ENCODE measurements around the gene ALK.

The ALK gene

DNA sequence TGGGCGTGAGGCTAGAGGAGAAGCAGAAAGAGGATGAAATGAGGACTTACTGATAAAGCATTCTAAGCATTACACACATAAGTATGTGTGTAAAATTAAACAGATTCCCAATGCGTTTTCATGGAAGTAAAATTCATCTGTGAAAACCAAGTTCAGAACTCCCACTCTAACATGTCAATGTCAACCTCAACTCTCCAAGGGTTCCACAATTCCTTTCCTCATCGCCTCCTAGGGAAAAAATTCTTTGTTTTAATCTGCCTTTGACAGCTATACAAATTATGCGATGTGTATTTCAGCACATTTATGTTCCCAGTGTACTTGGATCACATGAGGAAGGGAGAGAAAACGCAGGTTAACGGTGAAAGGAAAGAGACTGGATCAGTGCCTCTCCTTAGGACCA lies 729.6 kb downstream of the ALK start:
- H3K27ac ChIP-seq (ENCODE audit: low read depth, low read length) = no peak overlapping the region
- H3K4me3 ChIP-seq (ENCODE audit: low read length) = no peak overlapping the region
- H3K27me3 ChIP-seq (ENCODE audit: control insufficient read depth, insufficient read depth, low read length) = no peaks in the 10 kb centered on the region
- H3K36me3 ChIP-seq (ENCODE audit: control insufficient read depth, insufficient read depth, low read length) = no peaks in the 10 kb centered on the region
- no peaks in the 10 kb centered on the region for H3K4me1 ChIP-seq (ENCODE audit: control insufficient read depth, insufficient read depth, low read length)
- H3K9ac ChIP-seq (ENCODE audit: low read length) = no peak overlapping the region

DNA sequence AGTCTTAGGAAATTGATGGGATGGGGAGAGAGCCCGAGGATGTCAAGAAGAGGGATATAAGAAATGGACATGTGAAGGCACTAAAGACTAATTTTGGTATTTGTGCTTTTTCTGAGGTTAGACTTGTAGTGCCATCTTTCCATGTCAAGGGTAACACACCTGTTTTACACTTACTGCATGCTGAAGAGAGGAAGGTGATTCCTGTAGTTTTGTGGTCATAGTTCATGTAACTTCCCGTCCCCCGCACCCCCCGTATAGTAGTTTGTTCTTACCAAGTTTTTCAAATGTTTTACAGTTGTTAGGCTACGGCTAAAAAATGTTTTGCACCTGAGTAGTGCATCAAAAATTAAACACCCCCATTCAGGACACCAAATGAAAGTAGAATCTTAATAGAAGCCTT lies 732.3 kb downstream of the ALK start:
- no peaks in the 10 kb centered on the region for H3K27me3 ChIP-seq (ENCODE audit: control insufficient read depth, insufficient read depth, low read length)

DNA sequence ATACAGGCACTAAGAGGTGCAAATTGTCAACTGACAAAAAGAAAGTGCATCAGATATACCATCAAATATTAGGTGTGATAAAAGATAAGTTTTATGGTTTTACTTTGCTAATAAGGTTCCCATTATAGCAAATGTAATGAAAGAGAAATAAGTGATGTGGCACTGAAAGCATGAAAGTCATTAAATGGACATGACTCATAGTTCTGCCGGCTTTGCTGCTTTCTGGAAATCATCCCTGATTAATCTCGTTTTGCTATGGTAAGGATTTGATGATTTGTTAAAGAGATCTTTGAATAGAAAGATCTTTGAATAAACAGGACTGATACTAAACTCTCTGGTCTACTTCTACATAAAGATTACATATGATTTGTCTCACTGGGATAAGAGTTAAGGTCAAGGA lies 733.5 kb downstream of the ALK start:
- H3K36me3 ChIP-seq (ENCODE audit: control insufficient read depth, insufficient read depth, low read length) = no peaks in the 10 kb centered on the region
- no peaks in the 10 kb centered on the region for H3K27me3 ChIP-seq (ENCODE audit: control insufficient read depth, insufficient read depth, low read length)
- H3K4me1 ChIP-seq (ENCODE audit: control insufficient read depth, insufficient read depth, low read length) = no peaks in the 10 kb centered on the region
- no peak overlapping the region for H3K4me3 ChIP-seq (ENCODE audit: low read length)
- no peak overlapping the region for H3K27ac ChIP-seq (ENCODE audit: low read depth, low read length)
- no peak overlapping the region for H3K9ac ChIP-seq (ENCODE audit: low read length)

More for the DNA sequence above, 732.3 kb downstream of the ALK start:
- Histone ChIP-seq H3K9ac (ENCODE audit: low read length) (no peak overlapping the region), H3K4me3 (ENCODE audit: low read length) (no peak overlapping the region), H3K36me3 (ENCODE audit: control insufficient read depth, insufficient read depth, low read length) (no peaks in the 10 kb centered on the region), H3K27ac (ENCODE audit: low read depth, low read length) (no peak overlapping the region), H3K4me1 (ENCODE audit: control insufficient read depth, insufficient read depth, low read length) (no peaks in the 10 kb centered on the region)

DNA sequence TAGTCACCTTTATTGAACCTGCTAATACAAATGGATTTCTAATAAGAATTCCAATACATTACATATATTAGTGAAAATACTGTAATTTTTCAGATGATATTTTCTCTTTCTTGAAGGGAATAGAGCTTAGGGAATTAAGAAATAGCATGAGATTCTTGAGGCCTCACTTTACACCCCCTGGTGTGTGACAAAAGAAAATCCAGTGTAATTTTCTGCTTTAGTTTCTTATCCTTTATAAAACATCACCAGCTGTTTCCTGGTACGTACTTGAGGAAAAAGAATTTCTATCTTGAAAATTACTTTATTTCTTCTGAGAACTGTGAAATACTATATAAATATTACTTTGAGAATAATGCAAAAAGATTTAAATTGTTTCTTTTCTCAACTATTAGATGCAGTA lies 734.6 kb downstream of the ALK start:
- no peak overlapping the region for H3K27ac ChIP-seq (ENCODE audit: low read depth, low read length)
- H3K9ac ChIP-seq (ENCODE audit: low read length) = no peak overlapping the region
- H3K36me3 ChIP-seq (ENCODE audit: control insufficient read depth, insufficient read depth, low read length) = no peaks in the 10 kb centered on the region
- H3K27me3 ChIP-seq (ENCODE audit: control insufficient read depth, insufficient read depth, low read length) = no peaks in the 10 kb centered on the region
- no peaks in the 10 kb centered on the region for H3K4me1 ChIP-seq (ENCODE audit: control insufficient read depth, insufficient read depth, low read length)
- H3K4me3 ChIP-seq (ENCODE audit: low read length) = no peak overlapping the region

DNA sequence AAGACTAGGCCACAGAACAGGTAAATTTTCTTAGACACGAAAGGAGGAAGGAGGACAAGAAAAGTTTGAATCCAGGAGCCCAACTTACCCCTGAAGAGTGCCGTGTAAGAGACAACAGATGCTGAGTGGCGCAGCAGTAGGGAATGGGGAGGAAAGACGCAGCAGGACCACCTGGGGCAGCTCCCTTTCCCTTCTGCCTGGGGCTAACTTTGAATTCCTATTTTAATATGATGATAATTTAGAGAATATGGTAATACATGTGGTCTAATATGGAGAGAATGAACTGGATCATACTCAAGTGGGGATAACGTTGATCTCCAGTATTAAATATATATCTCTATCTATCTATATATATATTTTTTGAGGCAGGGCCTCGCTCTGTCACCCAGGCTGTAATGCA lies 736.9 kb downstream of the ALK start:
- Histone ChIP-seq H3K27me3 (ENCODE audit: control insufficient read depth, insufficient read depth, low read length) (no peaks in the 10 kb centered on the region), H3K36me3 (ENCODE audit: control insufficient read depth, insufficient read depth, low read length) (no peaks in the 10 kb centered on the region), H3K4me3 (ENCODE audit: low read length) (no peak overlapping the region), H3K4me1 (ENCODE audit: control insufficient read depth, insufficient read depth, low read length) (no peaks in the 10 kb centered on the region), H3K27ac (ENCODE audit: low read depth, low read length) (no peak overlapping the region), H3K9ac (ENCODE audit: low read length) (no peak overlapping the region)

DNA sequence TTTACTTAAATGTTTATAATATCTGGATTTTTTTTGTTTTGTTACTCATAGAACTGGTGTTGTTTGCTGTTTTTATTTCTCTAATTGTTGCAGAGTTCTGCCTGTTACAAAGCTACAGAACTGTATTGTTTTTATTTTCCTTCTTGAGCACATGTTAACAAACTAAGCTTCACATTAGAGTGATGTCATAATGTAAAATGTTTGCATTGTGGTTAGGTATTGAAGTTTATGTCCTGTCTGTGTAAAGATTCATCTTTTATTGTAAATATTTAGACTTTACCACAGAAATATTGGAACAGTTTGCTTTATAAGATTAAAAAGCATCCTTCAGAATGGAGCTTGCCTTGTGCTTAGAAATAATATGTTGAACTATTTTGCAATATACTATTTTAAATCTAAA lies 738.5 kb downstream of the ALK start:
- Histone ChIP-seq H3K36me3 (ENCODE audit: control insufficient read depth, insufficient read depth, low read length) (no peaks in the 10 kb centered on the region), H3K27me3 (ENCODE audit: control insufficient read depth, insufficient read depth, low read length) (no peaks in the 10 kb centered on the region), H3K27ac (ENCODE audit: low read depth, low read length) (no peak overlapping the region)

DNA sequence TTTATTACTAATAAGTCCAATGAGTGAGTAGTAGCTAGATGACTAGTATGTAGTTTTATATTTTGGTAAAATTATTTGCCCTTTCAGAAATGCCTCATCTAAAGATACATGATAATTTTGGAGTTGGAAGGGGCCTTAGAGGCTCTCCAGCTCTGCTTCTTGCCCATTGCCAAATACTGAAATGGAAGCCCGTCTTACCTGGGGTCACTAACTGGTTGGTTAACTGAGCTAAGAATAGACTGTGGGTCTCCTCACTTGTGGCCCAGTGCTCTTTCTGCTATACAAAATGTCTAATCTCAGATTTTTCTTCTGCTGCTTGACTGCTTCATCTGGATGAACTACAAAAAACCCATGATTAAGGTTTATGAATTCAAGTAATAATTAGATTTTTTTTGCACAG lies 739.1 kb downstream of the ALK start:
- H3K36me3 ChIP-seq (ENCODE audit: control insufficient read depth, insufficient read depth, low read length) = no peaks in the 10 kb centered on the region
- no peaks in the 10 kb centered on the region for H3K4me1 ChIP-seq (ENCODE audit: control insufficient read depth, insufficient read depth, low read length)
- no peak overlapping the region for H3K4me3 ChIP-seq (ENCODE audit: low read length)
- no peak overlapping the region for H3K27ac ChIP-seq (ENCODE audit: low read depth, low read length)
- no peaks in the 10 kb centered on the region for H3K27me3 ChIP-seq (ENCODE audit: control insufficient read depth, insufficient read depth, low read length)
- H3K9ac ChIP-seq (ENCODE audit: low read length) = no peak overlapping the region

More for the DNA sequence above, 738.5 kb downstream of the ALK start:
- Histone ChIP-seq H3K9ac (ENCODE audit: low read length) (no peak overlapping the region), H3K4me3 (ENCODE audit: low read length) (no peak overlapping the region), H3K4me1 (ENCODE audit: control insufficient read depth, insufficient read depth, low read length) (no peaks in the 10 kb centered on the region)

DNA sequence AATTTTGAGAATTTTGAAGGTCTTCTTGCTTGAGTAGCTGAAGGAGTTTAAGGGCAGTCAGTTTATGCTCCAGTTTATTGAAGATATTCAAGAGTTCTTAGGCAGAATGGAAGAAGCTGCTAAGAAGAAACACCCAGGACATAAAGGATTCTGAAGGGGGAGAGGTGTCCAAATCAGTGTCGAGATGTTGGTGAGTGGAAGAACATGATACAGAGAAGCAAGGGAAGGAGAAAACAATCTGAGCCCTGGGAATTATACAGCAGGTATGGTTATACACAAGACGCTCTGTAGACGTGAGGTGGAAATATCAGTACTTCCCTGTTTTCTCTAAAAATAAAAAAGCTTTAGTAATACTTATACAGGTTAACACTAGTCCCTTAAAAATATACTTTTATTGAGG lies 746.0 kb downstream of the ALK start:
- no peaks in the 10 kb centered on the region for H3K27me3 ChIP-seq (ENCODE audit: control insufficient read depth, insufficient read depth, low read length)
- no peaks in the 10 kb centered on the region for H3K4me1 ChIP-seq (ENCODE audit: control insufficient read depth, insufficient read depth, low read length)
- H3K9ac ChIP-seq (ENCODE audit: low read length) = no peak overlapping the region
- no peaks in the 10 kb centered on the region for H3K36me3 ChIP-seq (ENCODE audit: control insufficient read depth, insufficient read depth, low read length)
- no peak overlapping the region for H3K27ac ChIP-seq (ENCODE audit: low read depth, low read length)
- H3K4me3 ChIP-seq (ENCODE audit: low read length) = no peak overlapping the region

DNA sequence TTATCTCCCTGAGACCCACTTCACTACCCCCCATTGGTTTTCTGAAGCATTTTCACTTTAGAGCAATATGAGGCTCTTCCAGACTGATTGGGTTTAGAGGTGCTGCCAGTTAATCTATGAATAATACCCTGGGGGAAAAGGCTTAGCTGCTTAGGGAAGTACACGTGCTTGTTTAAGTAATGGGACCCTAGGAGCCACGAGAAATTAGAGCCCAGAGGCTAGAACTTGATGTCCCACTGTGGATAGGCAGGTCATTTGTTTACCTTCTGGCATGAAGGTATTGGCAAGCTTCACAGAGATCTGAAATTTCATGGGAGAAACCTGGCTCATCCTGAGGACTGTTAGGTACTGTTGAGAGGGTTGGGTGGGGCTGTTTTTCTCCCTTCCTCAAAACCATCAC lies 746.4 kb downstream of the ALK start:
- no peaks in the 10 kb centered on the region for H3K4me1 ChIP-seq (ENCODE audit: control insufficient read depth, insufficient read depth, low read length)
- H3K9ac ChIP-seq (ENCODE audit: low read length) = no peak overlapping the region
- no peaks in the 10 kb centered on the region for H3K27me3 ChIP-seq (ENCODE audit: control insufficient read depth, insufficient read depth, low read length)
- no peaks in the 10 kb centered on the region for H3K36me3 ChIP-seq (ENCODE audit: control insufficient read depth, insufficient read depth, low read length)
- H3K27ac ChIP-seq (ENCODE audit: low read depth, low read length) = no peak overlapping the region
- H3K4me3 ChIP-seq (ENCODE audit: low read length) = no peak overlapping the region

DNA sequence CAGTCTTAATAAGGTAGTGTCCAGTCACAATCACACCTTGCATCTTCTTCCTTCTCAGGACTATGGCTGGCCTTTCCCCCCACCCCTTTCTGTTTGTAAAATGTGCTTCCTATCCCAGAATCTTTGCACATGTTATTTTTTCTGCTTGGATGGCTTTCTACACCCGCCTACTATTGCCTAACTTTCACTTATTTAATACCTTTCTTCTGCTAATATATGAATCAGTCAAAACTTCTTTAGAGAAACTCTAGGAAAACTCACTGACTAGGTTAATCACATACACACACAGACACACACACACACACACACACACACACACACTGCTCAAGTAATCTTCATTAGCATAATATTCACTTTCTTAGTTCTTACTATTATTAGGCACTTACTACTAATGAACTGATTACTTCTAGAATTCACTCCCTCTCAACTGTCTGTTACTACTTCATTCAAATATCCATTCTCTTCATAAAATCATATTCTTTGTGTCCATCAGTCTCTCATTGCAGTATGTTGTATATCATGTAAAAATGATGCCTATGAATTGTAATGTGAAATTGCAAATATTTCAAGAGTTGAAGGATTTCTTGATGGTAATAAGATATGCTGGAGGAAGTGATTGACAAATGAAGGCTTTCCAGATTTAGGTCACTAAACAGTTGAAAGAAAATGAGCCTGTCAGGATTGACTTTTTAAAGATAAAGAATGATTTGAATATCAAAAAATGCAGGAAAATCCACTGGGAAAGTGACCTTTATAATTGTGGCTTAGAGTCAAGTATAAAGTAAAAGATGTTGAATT lies 754.9 kb downstream of the ALK start:
- Histone ChIP-seq H3K27me3 (ENCODE audit: control insufficient read depth, insufficient read depth, low read length) (no peaks in the 10 kb centered on the region), H3K27ac (ENCODE audit: low read depth, low read length) (no peak overlapping the region), H3K4me3 (ENCODE audit: low read length) (no peak overlapping the region), H3K9ac (ENCODE audit: low read length) (no peak overlapping the region), H3K36me3 (ENCODE audit: control insufficient read depth, insufficient read depth, low read length) (no peaks in the 10 kb centered on the region), H3K4me1 (ENCODE audit: control insufficient read depth, insufficient read depth, low read length) (no peaks in the 10 kb centered on the region)

DNA sequence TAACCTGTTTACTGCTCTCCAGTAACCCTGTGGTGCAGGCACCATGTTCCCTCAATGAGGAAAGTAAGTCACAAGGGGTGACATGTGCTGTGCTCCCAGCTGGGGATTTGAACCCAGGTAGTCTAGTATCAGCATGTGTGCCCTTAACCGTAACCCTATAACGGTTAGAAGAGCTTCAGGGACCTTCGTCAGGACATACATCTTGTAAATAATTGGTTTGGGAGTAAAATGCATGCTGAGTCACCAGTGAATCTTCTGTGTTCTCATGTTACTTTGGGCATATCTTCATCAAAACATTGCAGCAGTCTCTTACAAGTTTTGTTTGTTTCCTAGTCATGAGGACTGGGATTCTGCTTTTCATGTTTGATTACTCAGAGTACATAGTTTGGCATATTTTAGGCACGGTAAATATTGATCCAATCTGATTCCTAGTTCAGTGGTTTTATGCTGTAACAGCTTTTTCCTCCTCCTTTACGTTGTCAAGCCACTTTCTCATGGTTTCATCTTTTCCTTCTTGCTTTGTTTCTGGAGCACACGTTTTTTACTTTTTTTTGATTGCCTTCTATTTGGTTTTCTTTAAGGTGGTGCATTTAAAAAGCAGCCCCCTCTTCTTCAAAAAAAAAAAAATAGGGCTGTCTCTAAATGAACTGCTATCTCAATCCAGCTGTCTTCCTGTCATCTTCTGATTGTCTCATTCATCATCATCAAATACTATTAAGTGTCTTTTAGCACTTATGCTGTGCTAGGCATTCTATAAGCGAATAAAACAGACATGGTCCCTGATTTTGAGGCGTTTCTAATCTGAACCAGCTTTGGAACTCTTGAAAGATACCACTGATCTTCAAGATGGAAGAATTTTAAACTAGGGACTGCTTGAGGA lies 755.8 kb downstream of the ALK start:
- no peaks in the 10 kb centered on the region for H3K27me3 ChIP-seq (ENCODE audit: control insufficient read depth, insufficient read depth, low read length)
- no peak overlapping the region for H3K9ac ChIP-seq (ENCODE audit: low read length)
- H3K36me3 ChIP-seq (ENCODE audit: control insufficient read depth, insufficient read depth, low read length) = no peaks in the 10 kb centered on the region
- H3K4me3 ChIP-seq (ENCODE audit: low read length) = no peak overlapping the region
- no peaks in the 10 kb centered on the region for H3K4me1 ChIP-seq (ENCODE audit: control insufficient read depth, insufficient read depth, low read length)
- no peak overlapping the region for H3K27ac ChIP-seq (ENCODE audit: low read depth, low read length)

DNA sequence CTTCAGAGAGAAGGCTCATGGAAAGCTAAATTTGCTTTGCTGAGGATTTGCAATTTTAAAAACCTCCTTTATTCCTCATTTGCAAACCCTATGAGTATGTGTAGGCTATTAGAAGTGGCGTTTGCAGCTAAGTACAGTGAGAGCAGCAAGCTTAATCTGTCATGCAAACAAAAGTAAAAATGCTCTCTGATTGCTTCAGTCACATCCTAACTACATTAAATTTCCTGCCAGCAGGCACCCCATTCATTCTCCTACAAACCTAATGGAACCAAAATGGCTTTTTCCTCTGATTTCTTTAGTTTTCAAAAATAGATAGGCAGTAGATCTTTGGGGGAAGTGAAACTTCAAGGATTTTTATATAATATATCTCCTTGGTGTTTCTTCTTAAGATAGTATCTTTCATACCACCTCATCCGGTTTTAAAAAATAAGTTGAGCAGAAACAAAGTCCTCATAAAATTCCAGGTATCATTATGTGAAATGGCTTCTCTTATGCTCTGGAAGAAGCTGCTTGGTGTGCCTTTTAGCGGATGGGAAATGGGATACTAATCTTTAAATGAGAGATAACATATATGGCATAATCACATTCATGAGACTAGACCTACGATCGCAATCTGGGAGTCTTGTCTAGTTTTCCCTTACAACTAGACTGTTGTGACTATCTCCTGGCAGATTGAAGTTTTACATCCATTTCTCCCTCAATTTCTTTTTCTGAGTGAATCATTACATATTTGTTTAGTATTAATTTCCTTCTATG lies 757.1 kb downstream of the ALK start:
- H3K36me3 ChIP-seq (ENCODE audit: control insufficient read depth, insufficient read depth, low read length) = no peaks in the 10 kb centered on the region
- H3K4me3 ChIP-seq (ENCODE audit: low read length) = no peak overlapping the region
- no peak overlapping the region for H3K27ac ChIP-seq (ENCODE audit: low read depth, low read length)
- H3K27me3 ChIP-seq (ENCODE audit: control insufficient read depth, insufficient read depth, low read length) = no peaks in the 10 kb centered on the region
- no peaks in the 10 kb centered on the region for H3K4me1 ChIP-seq (ENCODE audit: control insufficient read depth, insufficient read depth, low read length)
- no peak overlapping the region for H3K9ac ChIP-seq (ENCODE audit: low read length)
